ENCODE data around the gene MPRIP. TPM values are rescaled to one million over a fixed set of nuclear protein-coding genes. Genes with fewer than 3 reads are reported as not detected.

Gene MPRIP
- total RNA-seq, 1 experiment from 2014 or later = 132 TPM

DNA sequence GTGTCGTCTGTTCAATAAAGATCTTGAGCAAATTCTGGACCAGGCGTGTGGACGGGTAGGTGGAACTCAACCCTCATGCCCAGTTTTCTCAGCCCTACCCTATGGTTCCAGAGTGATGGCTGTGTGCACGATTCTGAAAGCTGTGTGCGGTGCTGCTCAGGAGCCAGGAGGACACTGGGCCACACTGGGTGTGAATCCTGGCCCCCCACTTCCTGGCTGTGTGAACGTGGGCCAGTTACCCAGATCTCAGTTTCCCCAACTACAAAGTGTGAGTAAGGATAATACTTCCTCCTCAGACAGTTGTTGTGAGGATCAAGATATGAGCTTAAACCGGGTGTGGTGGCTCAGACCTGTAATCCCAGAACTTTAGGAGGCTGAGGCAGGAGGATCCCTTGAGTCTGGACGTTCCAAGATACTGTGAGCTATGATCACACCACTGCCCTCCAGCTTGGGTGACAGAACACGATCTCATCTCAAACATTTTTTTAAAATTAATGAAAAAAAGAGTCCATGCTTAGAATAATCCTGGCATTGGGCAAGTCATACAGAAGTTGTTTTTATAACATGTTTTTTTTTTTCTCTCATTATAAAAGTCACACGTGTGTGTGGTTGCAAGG is 14.7 kb upstream of the MPRIP start:
- H2BK12ac ChIP-seq (ENCODE audit: insufficient read length, low read depth, low read length) = no peak overlapping the region
- no peaks in the 10 kb centered on the region for H3K27me3 ChIP-seq (ENCODE audit: insufficient read depth, low read length)
- Mint-ChIP-seq H3K27ac (no peak overlapping the region; a peak in 1 of 7 replicates), H3K4me3 (no peak overlapping the region), H3K9me3 (no peaks in the 10 kb centered on the region), H3K27me3 (ENCODE audit: low read depth) (no peaks in the 10 kb centered on the region), H3K36me3 (ENCODE audit: insufficient read depth in 1 of 3, low read depth in 3 of 3) (no peaks in the 10 kb centered on the region), H3K4me1 (peaks cover 25 to 31% of the 10 kb centered on the region in 2 experiments)
- H3T11ph ChIP-seq (ENCODE audit: low read length) = no peak overlapping the region
- peaks cover 9% of the 10 kb centered on the region; the same call in 1 of the 2 replicates for H3K4me1 ChIP-seq (ENCODE audit: insufficient read depth, low read length)
- H2BK20ac ChIP-seq (ENCODE audit: low read depth, low read length, poor library complexity, severe bottlenecking) = no peak overlapping the region
- H3K23ac ChIP-seq (ENCODE audit: insufficient read length, low read depth, low read length) = no peak overlapping the region
- H4K91ac ChIP-seq (ENCODE audit: insufficient read length, low read depth, low read length) = no peak overlapping the region
- H4K20me1 ChIP-seq (ENCODE audit: control insufficient read depth, insufficient read depth, insufficient read length) = no peaks in the 10 kb centered on the region
- no peak overlapping the region for H3K56ac ChIP-seq (ENCODE audit: insufficient read length, low read depth, low read length)
- H4K8ac ChIP-seq (replicated peaks; ENCODE audit: insufficient read length, low read depth, low read length) = no peak overlapping the region
- no peak overlapping the region; the same call in 1 of the 2 replicates for H3K14ac ChIP-seq (ENCODE audit: insufficient read depth, low read length)
- H2BK5ac ChIP-seq (ENCODE audit: insufficient read length, low read length) = no peak overlapping the region
- no peak overlapping the region for H2BK120ac ChIP-seq (ENCODE audit: low read depth, low read length, poor library complexity, severe bottlenecking)
- no peak overlapping the region for H3K18ac ChIP-seq (ENCODE audit: insufficient read length, low read depth, low read length)
- no peaks in the 10 kb centered on the region for H3K9me3 ChIP-seq (ENCODE audit: control insufficient read depth, low read depth, low read length)
- H3K27ac ChIP-seq (ENCODE audit: insufficient read length, low read depth, low read length) = no peak overlapping the region
- no peak for DNase-seq
- H3K9ac ChIP-seq (ENCODE audit: extremely low read depth, insufficient read length, low read length) = no peak overlapping the region
- H2BK15ac ChIP-seq (ENCODE audit: low read depth, low read length) = no peak overlapping the region
- no peak overlapping the region for H4K5ac ChIP-seq (ENCODE audit: insufficient read length, low read depth, low read length)
- H3K4me2 ChIP-seq (ENCODE audit: insufficient read depth, insufficient read length, low read length) = no peak overlapping the region
- H2AK5ac ChIP-seq (ENCODE audit: insufficient read length, low read length) = no peak overlapping the region
- H3K79me1 ChIP-seq (ENCODE audit: insufficient read depth, low read depth, low read length, poor library complexity, severe bottlenecking) = no peaks in the 10 kb centered on the region
- TF ChIP-seq, protein P1, sequence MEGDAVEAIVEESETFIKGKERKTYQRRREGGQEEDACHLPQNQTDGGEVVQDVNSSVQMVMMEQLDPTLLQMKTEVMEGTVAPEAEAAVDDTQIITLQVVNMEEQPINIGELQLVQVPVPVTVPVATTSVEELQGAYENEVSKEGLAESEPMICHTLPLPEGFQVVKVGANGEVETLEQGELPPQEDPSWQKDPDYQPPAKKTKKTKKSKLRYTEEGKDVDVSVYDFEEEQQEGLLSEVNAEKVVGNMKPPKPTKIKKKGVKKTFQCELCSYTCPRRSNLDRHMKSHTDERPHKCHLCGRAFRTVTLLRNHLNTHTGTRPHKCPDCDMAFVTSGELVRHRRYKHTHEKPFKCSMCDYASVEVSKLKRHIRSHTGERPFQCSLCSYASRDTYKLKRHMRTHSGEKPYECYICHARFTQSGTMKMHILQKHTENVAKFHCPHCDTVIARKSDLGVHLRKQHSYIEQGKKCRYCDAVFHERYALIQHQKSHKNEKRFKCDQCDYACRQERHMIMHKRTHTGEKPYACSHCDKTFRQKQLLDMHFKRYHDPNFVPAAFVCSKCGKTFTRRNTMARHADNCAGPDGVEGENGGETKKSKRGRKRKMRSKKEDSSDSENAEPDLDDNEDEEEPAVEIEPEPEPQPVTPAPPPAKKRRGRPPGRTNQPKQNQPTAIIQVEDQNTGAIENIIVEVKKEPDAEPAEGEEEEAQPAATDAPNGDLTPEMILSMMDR (conservative IDR thresholded peaks at IDR 0.05) = no peak
- no CpG with 5 or more reads among the region's 10 CpGs for WGBS (ENCODE audit: extremely low coverage, insufficient read length, low lambda C conversion rate)
- H2AFZ ChIP-seq (ENCODE audit: low read length) = no peak overlapping the region
- no peaks in the 10 kb centered on the region for H3K23me2 ChIP-seq (ENCODE audit: insufficient read length, low read depth, low read length, poor library complexity, severe bottlenecking)
- H3K4ac ChIP-seq (ENCODE audit: low read depth, low read length) = no peak overlapping the region
- H3K79me2 ChIP-seq (ENCODE audit: insufficient read depth, low read length) = no peaks in the 10 kb centered on the region

Measured in H9 (cell line).